Heart left ventricle (tissue), 16 donors: ENCODE results near the gene MRC2. TPM values are rescaled to one million over a fixed set of nuclear protein-coding genes. Genes with fewer than 3 reads are reported as not detected.
A peak's percentile ranks its signal among the peaks of the same experiment; 100 is the strongest.

Source experiments
- ATAC-seq, 4 donors: fragments of 200-7000 bp; cut with Tn5 transposase; one replicate each; pipeline ENCODE4 v1.9.1; 2020 to 2022; ENCODE audit warnings: moderate library complexity in 4 of 4, mild to moderate bottlenecking in 3 of 4, moderate number of reproducible peaks in 1 of 4
- DNase-seq, 5 donors: peaks; one replicate each; pipeline ENCODE4 v3.0.0-alpha.2; 2020
- H3K27ac ChIP-seq, 12 donors: fragments of 200-600 bp; sonication (generic) in 4 of 12; one replicate each; pipeline versions ENCODE4 v1.5.0 to v1.8.0; 2016 to 2022; ENCODE audit warnings: mild to moderate bottlenecking in 2 of 12
- H3K27me3 ChIP-seq, 9 donors: fragments of 200-600 bp; sonication (generic) in 2 of 9; one replicate each; pipeline versions ENCODE4 v1.5.1 to v1.8.0; 2016 to 2022; ENCODE audit warnings: mild to moderate bottlenecking in 3 of 9
- H3K36me3 ChIP-seq, 9 donors: fragments of 200-600 bp; sonication (generic) in 2 of 9; one replicate each; pipeline versions ENCODE4 v1.5.0 to v1.8.0; 2018 to 2022; ENCODE audit warnings: mild to moderate bottlenecking in 2 of 9
- H3K4me1 ChIP-seq, 12 donors: fragments of 200-600 bp; sonication (generic) in 4 of 12; one replicate each; pipeline versions ENCODE4 v1.5.0 to v1.8.0; 2016 to 2022; ENCODE audit warnings: mild to moderate bottlenecking in 3 of 12
- H3K4me3 ChIP-seq, 12 donors: fragments of 200-600 bp; sonication (generic) in 4 of 12; one replicate each; pipeline versions ENCODE4 v1.5.0 to v1.8.0; 2017 to 2022; ENCODE audit warnings: mild to moderate bottlenecking in 9 of 12, moderate library complexity in 4 of 12
- H3K9me3 ChIP-seq, 12 donors: fragments of 200-600 bp; sonication (generic) in 4 of 12; one replicate each; pipeline versions ENCODE4 v1.5.0 to v1.8.0; 2016 to 2022; ENCODE audit warnings: mild to moderate bottlenecking in 1 of 12
- POLR2A ChIP-seq, 2 donors: fragments of 450-650 bp; IDR thresholded peaks; one replicate each; pipeline ENCODE4 v1.6.1; 2017; ENCODE audit warnings: antibody characterized with exemption in 2 of 2, mild to moderate bottlenecking in 2 of 2, moderate library complexity in 2 of 2
- WGBS, 4 donors: extraction: QIAGEN DNeasy Blood & Tissue Kit in 2 of 4; methylation state at CpG; one replicate each; pipeline versions ENCODE4 v1.1.5 to v1.1.7; 2013 to 2018; 5-methylcytosine and 5-hydroxymethylcytosine counted together
- intact Hi-C, 10 donors: fragments of 100-400 bp; cut with DNase I; formaldehyde crosslinking; loops; one replicate each; pipeline versions ENCODE4 v1.11.1 to v1.14.2; 2022
- long read RNA-seq, 3 donors: library from polyadenylated mRNA; unstranded; transcript quantifications; one replicate each; pipeline ENCODE4 v2.0.0, GENCODE V29; 2020 to 2021
- polyA plus RNA-seq, 2 donors: library from polyadenylated mRNA; stranded (reverse); fragments of 200-250 nt; gene quantifications; one replicate each; pipeline ENCODE4 v1.2.3, GENCODE V29; 2013
- total RNA-seq, 9 donors: library from RNA; depleted of rRNA in 2 of 9; stranded (reverse); fragments of >200 nt in 2 of 9; fragmentation: NEBNext Ultra II Directional in 3 of 9; extraction: Animal tissue kit (Norgen Biotek cat#: 25700) in 3 of 9; gene quantifications; one replicate each; pipeline versions ENCODE4 v1.1.0 to v1.2.4, GENCODE V29; 2016 to 2023
- TF ChIP-seq, protein P1 (sequence below), 12 donors: fragments of 200-600 bp; sonication (generic) in 4 of 12; IDR thresholded peaks; one replicate each; pipeline versions ENCODE4 v1.5.0 to v1.8.0; 2018 to 2022; ENCODE audit warnings: antibody characterized with exemption in 12 of 12, mild to moderate bottlenecking in 5 of 12
- donor health status: ischemic (EF 13 %, LVEDD 7.1; RV severe dilation, severe dysfunction).
- donor health status: healthy with polysubstance abuse.
- donor health status: DM: no; HTN: yes; CAD: no.
- donor health status: DM: no; HTN: no; CAD: no.
- donor health status: ischemic (EF 25% LVEDD 6.9; RV normal size, moderate dysfunction).
- donor health status: ischemic (EF 25% LVEDD 5.7; RV mildly dilated, moderate dysfunction).
- donor health status: healthy.
- donor health status: DM: yes; HTN: yes; CAD: no.
- donor health status: ischemic (EF 35%, LVEDD 5.7; RV mildly dilated, moderate dysfunction).
- donor health status: nonischemic (EF 11% LVEDD 7.7; RV severe dilation, severe dysfunction).
- donor health status: DM: yes; HTN: yes; CAD: no.
- donor health status: PGD.
- donor health status: ischemic (EF 29% LVEDD 5.4; RV normal size, mild dysfunction).
- donor health status: nonischemic (EF 23%, LVEDD 6.1; RV moderate dilation, normal function).

MRC2 gene
- total RNA-seq: 10 to 100 TPM; 13.4 to 50.8 (median 23.3) TPM
- polyA plus RNA-seq: 10 to 100 TPM; 13.1 to 15.0 TPM
- long read RNA-seq, donor 1, full-length matches to known transcripts: 3 of 30 reads
- long read RNA-seq, donor 1, partial matches to known transcripts: 27 of 30 reads
- long read RNA-seq, donor 1, other reads (novel, unspliced or antisense): 0 of 30 reads
- long read RNA-seq, donor 2, partial matches to known transcripts: 25 of 28 reads
- long read RNA-seq, donor 2, other reads (novel, unspliced or antisense): 3 of 28 reads
- long read RNA-seq, donor 3, full-length matches to known transcripts: 2 of 48 reads
- long read RNA-seq, donor 3, partial matches to known transcripts: 46 of 48 reads
- long read RNA-seq, donor 3, other reads (novel, unspliced or antisense): 0 of 48 reads

DNA sequence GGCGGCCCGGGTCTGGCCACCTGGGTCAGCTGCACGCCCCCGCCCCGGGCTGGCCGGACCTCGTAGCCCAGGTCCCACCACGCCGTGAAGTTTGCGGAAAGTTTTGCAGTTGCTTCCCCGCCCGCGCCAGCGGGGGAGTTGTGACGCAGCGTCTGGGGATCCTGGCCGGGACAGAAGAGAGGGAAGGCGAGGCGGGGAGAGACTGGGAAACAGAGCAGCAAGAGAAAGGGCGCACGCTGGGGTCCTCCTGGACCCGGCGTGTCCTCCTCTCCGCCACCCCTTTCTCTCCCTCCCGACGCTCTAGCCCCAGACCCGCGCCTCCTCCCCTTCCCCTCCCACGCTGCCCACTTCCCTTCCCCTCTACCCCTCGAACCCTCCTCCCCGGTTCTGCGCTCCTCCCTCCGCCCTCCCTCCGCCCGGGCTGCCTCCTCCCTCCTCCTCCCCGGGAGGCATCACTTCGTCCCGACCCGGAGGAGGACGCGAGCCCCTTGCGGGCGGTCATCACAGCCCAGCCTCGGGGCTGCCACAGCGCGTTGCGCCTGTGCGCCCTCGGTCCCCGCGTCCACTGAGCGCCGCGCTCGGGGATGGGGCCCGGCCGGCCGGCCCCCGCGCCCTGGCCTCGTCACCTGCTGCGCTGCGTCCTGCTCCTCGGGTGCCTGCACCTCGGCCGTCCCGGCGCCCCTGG lies at the start of gene MRC2:
MRC2 (plus strand) TSS at position 452 of the 685 bp plus-strand sequence; CDS start at position 585, 133 bp downstream.
- H3K4me1 ChIP-seq: peaks cover 0 to 31% (median 13%) of the 10 kb centered on the region in 12 donors
- intact Hi-C loops: loop anchor here in 1 of 10 donors (2.0 kb wide), 1 partner anchor 25 kb away; no protein-coding TSS in a partner anchor

DNA sequence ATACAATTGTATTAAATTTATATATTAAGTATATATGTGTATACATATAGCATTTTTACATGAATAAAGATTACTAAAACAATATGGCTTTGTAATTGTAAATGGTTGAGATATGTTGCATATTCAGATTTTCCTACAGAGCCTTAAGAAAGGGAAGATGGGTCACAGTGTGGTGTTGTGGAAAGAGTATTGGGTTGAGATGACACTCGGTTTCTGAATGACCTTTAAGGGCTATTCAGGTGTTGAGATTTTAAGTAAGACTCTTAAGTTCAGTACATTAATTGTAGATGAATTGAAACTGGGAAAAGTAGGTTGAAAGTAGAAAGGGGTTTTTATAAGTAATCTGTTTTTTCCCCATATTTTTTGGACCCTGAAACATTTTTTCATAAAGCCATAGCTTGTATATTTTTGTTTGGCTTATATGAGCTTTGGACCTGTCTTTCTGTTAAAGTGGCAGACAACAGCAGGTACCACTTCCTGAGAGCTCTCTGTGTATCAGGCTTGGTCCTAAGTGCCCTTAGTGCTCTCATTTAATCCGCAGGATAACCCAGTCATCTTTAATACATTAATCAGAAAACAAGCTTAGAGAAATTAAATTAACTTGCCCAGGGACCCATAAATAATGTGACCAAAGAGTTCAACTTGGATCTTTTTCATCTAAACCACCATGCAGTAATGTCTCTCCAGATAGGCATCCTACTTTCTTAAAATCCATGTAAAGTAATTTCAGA lies 48.5 kb upstream of the MRC2 start:
- Histone ChIP-seq H3K4me3 (no peak overlapping the region), H3K27ac (no peak overlapping the region), H3K27me3 (no peaks in the 10 kb centered on the region), H3K9me3 (no peaks in the 10 kb centered on the region), H3K36me3 (peaks cover 0 to 99% (median 81%) of the 10 kb centered on the region in 9 donors), H3K4me1 (peaks cover 0 to 4% (median 0%) of the 10 kb centered on the region in 12 donors)
- 92 to 95% (median 93%) methylated on average over 2 of the region's 2 CpGs for WGBS, 4 donors
- DNase-seq: no peak
- TF ChIP-seq, protein P1, sequence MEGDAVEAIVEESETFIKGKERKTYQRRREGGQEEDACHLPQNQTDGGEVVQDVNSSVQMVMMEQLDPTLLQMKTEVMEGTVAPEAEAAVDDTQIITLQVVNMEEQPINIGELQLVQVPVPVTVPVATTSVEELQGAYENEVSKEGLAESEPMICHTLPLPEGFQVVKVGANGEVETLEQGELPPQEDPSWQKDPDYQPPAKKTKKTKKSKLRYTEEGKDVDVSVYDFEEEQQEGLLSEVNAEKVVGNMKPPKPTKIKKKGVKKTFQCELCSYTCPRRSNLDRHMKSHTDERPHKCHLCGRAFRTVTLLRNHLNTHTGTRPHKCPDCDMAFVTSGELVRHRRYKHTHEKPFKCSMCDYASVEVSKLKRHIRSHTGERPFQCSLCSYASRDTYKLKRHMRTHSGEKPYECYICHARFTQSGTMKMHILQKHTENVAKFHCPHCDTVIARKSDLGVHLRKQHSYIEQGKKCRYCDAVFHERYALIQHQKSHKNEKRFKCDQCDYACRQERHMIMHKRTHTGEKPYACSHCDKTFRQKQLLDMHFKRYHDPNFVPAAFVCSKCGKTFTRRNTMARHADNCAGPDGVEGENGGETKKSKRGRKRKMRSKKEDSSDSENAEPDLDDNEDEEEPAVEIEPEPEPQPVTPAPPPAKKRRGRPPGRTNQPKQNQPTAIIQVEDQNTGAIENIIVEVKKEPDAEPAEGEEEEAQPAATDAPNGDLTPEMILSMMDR (IDR thresholded peaks at IDR 0.05): no peak
- no peak for TF ChIP-seq POLR2A (IDR thresholded peaks at IDR 0.05)
- no peak for ATAC-seq
- intact Hi-C loops: no loop called here

More for the DNA sequence above, at the start of gene MRC2:
- WGBS, 4 donors: 1 to 2% (median 1%) methylated on average over 35 to 68 of the region's 68 CpGs
- DNase-seq: peak; percentile 77 to 86 (median 83)
- peak within 1 kb of the TSS; percentile 37 to 89 (median 64) for H3K4me3 ChIP-seq
- ATAC-seq: peak; percentile 21 to 74 (median 72)
- H3K36me3 ChIP-seq: peaks cover 0 to 8% (median 0%) of the 10 kb centered on the region in 9 donors
- peak within 1 kb of the TSS; percentile 70 to 97 (median 84) for H3K27ac ChIP-seq
- TF ChIP-seq, protein P1 (IDR thresholded peaks at IDR 0.05): peak in 1 of 12 donors; percentile 4
- peak in 1 of 2 donors; percentile 22 for TF ChIP-seq POLR2A (IDR thresholded peaks at IDR 0.05)
- H3K9me3 ChIP-seq: no peaks in the 10 kb centered on the region
- H3K27me3 ChIP-seq: peaks cover 0 to 31% (median 9%) of the 10 kb centered on the region in 9 donors

- Histone ChIP-seq H3K27ac (no peak overlapping the region), H3K27me3 (no peaks in the 10 kb centered on the region), H3K4me1 (peaks cover 0 to 4% (median 0%) of the 10 kb centered on the region in 12 donors), H3K4me3 (no peak overlapping the region), H3K36me3 (peaks cover 0 to 96% (median 79%) of the 10 kb centered on the region in 9 donors), H3K9me3 (no peaks in the 10 kb centered on the region)
- TF ChIP-seq, protein P1 (IDR thresholded peaks at IDR 0.05): no peak
- TF ChIP-seq POLR2A (IDR thresholded peaks at IDR 0.05): no peak
- intact Hi-C loops: loop anchor here in 1 of 10 donors (10.0 kb wide), 1 partner anchor 64 kb away; no protein-coding TSS in a partner anchor
- WGBS, 4 donors: 96 to 98% (median 98%) methylated on average over 2 of the region's 2 CpGs
- DNase-seq (no peak), ATAC-seq (no peak)
These were observed 46.5 kb upstream of the MRC2 start for GRCh38 chr17:62580947-62581346.
